ENCODE measurements around the gene CNKSR2.

Gene CNKSR2

GRCh38 chrX:21675931-21676330 is 301.7 kb downstream of the CNKSR2 start:
- H3K9ac ChIP-seq (ENCODE audit: low read length): no peak overlapping the region
- H4K20me1 ChIP-seq (ENCODE audit: insufficient read depth, low read length): no peaks in the 10 kb centered on the region
- H3K4me2 ChIP-seq (ENCODE audit: low read length): no peak overlapping the region
- H3K27ac ChIP-seq (ENCODE audit: low read depth, low read length, poor library complexity, severe bottlenecking): no peak overlapping the region
- H3K9me3 ChIP-seq (ENCODE audit: low read length): no peaks in the 10 kb centered on the region
- H3K79me2 ChIP-seq (ENCODE audit: insufficient read depth, low read length): no peaks in the 10 kb centered on the region
- TF ChIP-seq EZH2 (IDR thresholded peaks at IDR 0.05; ENCODE audit: borderline replicate concordance, low read length) (no peak), CTCF (IDR thresholded peaks at IDR 0.05; ENCODE audit: low read length) (no peak)
- H3K4me1 ChIP-seq (ENCODE audit: insufficient read depth, low read length, severe bottlenecking): no peaks in the 10 kb centered on the region
- H3K4me3 ChIP-seq (ENCODE audit: low read depth, low read length, poor library complexity, severe bottlenecking): no peak overlapping the region
- no peak overlapping the region for H2AFZ ChIP-seq (ENCODE audit: low read length)
- no peaks in the 10 kb centered on the region for H3F3A ChIP-seq (ENCODE audit: insufficient read depth, low read length)
- H3K36me3 ChIP-seq (ENCODE audit: insufficient read depth, low read length): no peaks in the 10 kb centered on the region
- H3K9me2 ChIP-seq (ENCODE audit: low read depth, low read length): no peaks in the 10 kb centered on the region
- H3K27me3 ChIP-seq (ENCODE audit: insufficient read depth, low read length): no peaks in the 10 kb centered on the region

- TF ChIP-seq CTCF (IDR thresholded peaks at IDR 0.05; ENCODE audit: low read length) (no peak), EZH2 (IDR thresholded peaks at IDR 0.05; ENCODE audit: borderline replicate concordance, low read length) (no peak)
- H3K9ac ChIP-seq (ENCODE audit: low read length): no peak overlapping the region
- H3K9me2 ChIP-seq (ENCODE audit: low read depth, low read length): no peaks in the 10 kb centered on the region
- no peaks in the 10 kb centered on the region for H3F3A ChIP-seq (ENCODE audit: insufficient read depth, low read length)
- no peaks in the 10 kb centered on the region for H3K9me3 ChIP-seq (ENCODE audit: low read length)
- H3K4me2 ChIP-seq (ENCODE audit: low read length): no peak overlapping the region
- H3K4me1 ChIP-seq (ENCODE audit: insufficient read depth, low read length, severe bottlenecking): no peaks in the 10 kb centered on the region
- H3K79me2 ChIP-seq (ENCODE audit: insufficient read depth, low read length): no peaks in the 10 kb centered on the region
- H2AFZ ChIP-seq (ENCODE audit: low read length): no peak overlapping the region
- H3K36me3 ChIP-seq (ENCODE audit: insufficient read depth, low read length): no peaks in the 10 kb centered on the region
- no peaks in the 10 kb centered on the region for H3K27me3 ChIP-seq (ENCODE audit: insufficient read depth, low read length)
- H4K20me1 ChIP-seq (ENCODE audit: insufficient read depth, low read length): no peaks in the 10 kb centered on the region
- H3K4me3 ChIP-seq (ENCODE audit: low read depth, low read length, poor library complexity, severe bottlenecking): no peak overlapping the region
- H3K27ac ChIP-seq (ENCODE audit: low read depth, low read length, poor library complexity, severe bottlenecking): no peak overlapping the region
Measured at GRCh38 chrX:21678048-21678612, 303.9 kb downstream of the CNKSR2 start.

GRCh38 chrX:21683941-21684340 is 309.7 kb downstream of the CNKSR2 start:
- Histone ChIP-seq H3K4me2 (ENCODE audit: low read length) (no peak overlapping the region), H3K36me3 (ENCODE audit: insufficient read depth, low read length) (no peaks in the 10 kb centered on the region)
- TF ChIP-seq EZH2 (IDR thresholded peaks at IDR 0.05; ENCODE audit: borderline replicate concordance, low read length) (no peak), CTCF (IDR thresholded peaks at IDR 0.05; ENCODE audit: low read length) (no peak)

More at GRCh38 chrX:21683941-21684340, 309.7 kb downstream of the CNKSR2 start:
- Histone ChIP-seq H3F3A (ENCODE audit: insufficient read depth, low read length) (no peaks in the 10 kb centered on the region), H3K27me3 (ENCODE audit: insufficient read depth, low read length) (no peaks in the 10 kb centered on the region), H3K9me3 (ENCODE audit: low read length) (no peaks in the 10 kb centered on the region), H3K27ac (ENCODE audit: low read depth, low read length, poor library complexity, severe bottlenecking) (no peak overlapping the region), H4K20me1 (ENCODE audit: insufficient read depth, low read length) (no peaks in the 10 kb centered on the region), H3K9ac (ENCODE audit: low read length) (no peak overlapping the region), H3K4me1 (ENCODE audit: insufficient read depth, low read length, severe bottlenecking) (no peaks in the 10 kb centered on the region), H3K4me3 (ENCODE audit: low read depth, low read length, poor library complexity, severe bottlenecking) (no peak overlapping the region), H2AFZ (ENCODE audit: low read length) (no peak overlapping the region), H3K9me2 (ENCODE audit: low read depth, low read length) (no peaks in the 10 kb centered on the region), H3K79me2 (ENCODE audit: insufficient read depth, low read length) (no peaks in the 10 kb centered on the region)
